HCT116 (cell line): ENCODE data around the gene RUNX1. TPM values are rescaled to one million over a fixed set of nuclear protein-coding genes. Genes with fewer than 3 reads are reported as not detected.

Experiments
- ATAC-seq: fragments of 200-7000 bp; cut with Tn5 transposase; 2 replicates; pipeline ENCODE4 v1.9.1; 2020; ENCODE audit warnings: mild to moderate bottlenecking, moderate library complexity
- BruUV-seq: library from RNA; stranded (reverse); fragments of 400-500 nt; replicated peaks from 2 replicates; lab custom pipeline; 2021; lab: Mats Ljungman, UMichigan
- CTCF ChIA-PET: fragments of 300-600 bp; sonication (Branson Sonifier 250); formaldehyde crosslinking; loops from one replicate; lab custom pipeline; 2021; ENCODE audit warnings: antibody characterized with exemption; lab: Charles Lee
- POLR2A ChIA-PET: fragments of 300-600, 350-600 bp; sonication (Branson Sonifier 250); formaldehyde crosslinking; loops from one replicate; lab custom pipeline; 2021; ENCODE audit warnings: antibody characterized with exemption; lab: Charles Lee
- RAD21 ChIA-PET, 2 experiments: fragments of 300-600 bp; sonication (Branson Sonifier 250); formaldehyde crosslinking; loops; one replicate each; lab custom pipeline; 2023; ENCODE audit warnings: low total read pairs in 2 of 2; ENCODE audit not compliant: uncharacterized antibody in 2 of 2, unreplicated experiment in 2 of 2, low non-redundant PET in 1 of 2; lab: Charles Lee
- DNase-seq: peaks from one replicate; pipeline ENCODE4 v3.0.0-alpha.2; 2010; ENCODE audit warnings: low read depth, low spot score
- H2AFZ ChIP-seq: fragments of 200-600 bp; shearing (Covaris generic), sonication (generic); 2 replicates; pipeline ENCODE4 v1.6.1; 2017; ENCODE audit warnings: low read depth, mixed run types, mixed read lengths, antibody characterized with exemption, low read length; ENCODE audit not compliant: poor library complexity, severe bottlenecking
- H3K27ac ChIP-seq: 2 replicates; pipeline ENCODE4 v1.5.1; 2012; ENCODE audit warnings: low read depth, low read length
- H3K27me3 ChIP-seq: fragments of 200-600 bp; sonication (generic); 2 replicates; pipeline ENCODE4 v1.6.1; 2016; ENCODE audit warnings: mixed run types, low read length, mixed read lengths; ENCODE audit not compliant: insufficient read depth
- H3K36me3 ChIP-seq, 2 experiments: fragments of 200-500 bp in 1 of 2; fragments of 200-600 bp in 1 of 2; sonication (Bioruptor generic) in 1 of 2; sonication (generic) in 1 of 2; 2 replicates each; pipeline versions ENCODE4 v1.5.1 to v1.6.1; 2014 to 2016; ENCODE audit warnings: low read length in 2 of 2, inconsistent platforms in 1 of 2, mixed read lengths in 1 of 2, mixed run types in 1 of 2; ENCODE audit not compliant: insufficient read depth in 2 of 2, control insufficient read depth in 1 of 2
- H3K4me1 ChIP-seq, 2 experiments: fragments of 200-600 bp in 1 of 2; sonication (generic) in 1 of 2; 2 replicates each; pipeline versions ENCODE4 v1.5.1 to v1.6.1; 2012 to 2017; ENCODE audit warnings: low read length in 2 of 2, inconsistent platforms in 1 of 2, mild to moderate bottlenecking in 1 of 2, mixed read lengths in 1 of 2, mixed run types in 1 of 2, moderate library complexity in 1 of 2; ENCODE audit not compliant: insufficient read depth in 2 of 2, control insufficient read depth in 1 of 2
- H3K4me2 ChIP-seq: fragments of 200-600 bp; sonication (generic); 2 replicates; pipeline ENCODE4 v1.6.1; 2017; ENCODE audit warnings: mixed run types, low read length, mixed read lengths
- H3K4me3 ChIP-seq, 2 experiments: fragments of 200-600 bp in 1 of 2; sonication (generic) in 1 of 2; replicated peaks in 1 of 2; 2 replicates each; pipeline ENCODE4 v1.5.1; 2011 to 2016; ENCODE audit warnings: low read length in 2 of 2, control low read depth in 1 of 2, low read depth in 1 of 2, mild to moderate bottlenecking in 1 of 2, mixed read lengths in 1 of 2, mixed run types in 1 of 2
- H3K79me2 ChIP-seq: fragments of 200-600 bp; sonication (generic); 2 replicates; pipeline ENCODE4 v1.6.1; 2017; ENCODE audit warnings: mild to moderate bottlenecking, mixed run types, low read length, moderate library complexity, mixed read lengths; ENCODE audit not compliant: insufficient read depth
- H3K9ac ChIP-seq: fragments of 200-600 bp; sonication (generic); 2 replicates; pipeline ENCODE4 v1.6.1; 2016; ENCODE audit warnings: low read length, mixed read lengths
- H3K9me2 ChIP-seq: fragments of 200-600 bp; sonication (generic), shearing (Covaris generic); 2 replicates; pipeline ENCODE4 v1.6.1; 2017; ENCODE audit warnings: mixed run types, mild to moderate bottlenecking, moderate library complexity; ENCODE audit not compliant: insufficient read depth
- H3K9me3 ChIP-seq, 2 experiments: fragments of 200-500 bp in 1 of 2; fragments of 200-600 bp in 1 of 2; sonication (Bioruptor generic) in 1 of 2; sonication (generic) in 1 of 2; 2 replicates each; pipeline ENCODE4 v1.6.1; 2014 to 2017; ENCODE audit warnings: low read length in 2 of 2, mixed read lengths in 2 of 2, inconsistent platforms in 1 of 2, low read depth in 1 of 2, mild to moderate bottlenecking in 1 of 2, mixed run types in 1 of 2, moderate library complexity in 1 of 2; ENCODE audit not compliant: control insufficient read depth in 1 of 2, insufficient read depth in 1 of 2
- H4K20me1 ChIP-seq: fragments of 200-600 bp; sonication (generic), shearing (Covaris generic); 2 replicates; pipeline ENCODE4 v1.6.1; 2017; ENCODE audit warnings: mixed run types, mild to moderate bottlenecking, moderate library complexity; ENCODE audit not compliant: insufficient read depth
- ATF3 ChIP-seq: IDR thresholded peaks from 2 replicates; pipeline ENCODE4 v1.6.1; 2012
- CBX3 ChIP-seq: IDR thresholded peaks from 2 replicates; pipeline ENCODE4 v1.6.1; 2012; ENCODE audit warnings: low read depth
- CEBPB ChIP-seq: IDR thresholded peaks from 2 replicates; pipeline ENCODE4 v1.6.1; 2012; ENCODE audit warnings: low read depth
- CTCF ChIP-seq, 3 experiments: fragments of 200-600 bp in 1 of 3; sonication (generic) in 1 of 3; IDR thresholded peaks in 2 of 3; conservative IDR thresholded peaks in 1 of 3; 2 replicates each; pipeline ENCODE4 v1.5.1; 2012 to 2017; ENCODE audit warnings: low read depth in 2 of 3, low read length in 2 of 3, antibody characterized with exemption in 1 of 3, borderline replicate concordance in 1 of 3, control low read depth in 1 of 3, mild to moderate bottlenecking in 1 of 3, mixed read lengths in 1 of 3, mixed run types in 1 of 3, moderate library complexity in 1 of 3; ENCODE audit not compliant: insufficient read depth in 1 of 3
- EGR1 ChIP-seq: IDR thresholded peaks from 2 replicates; pipeline ENCODE4 v1.6.1; 2012; ENCODE audit warnings: low read depth
- ELF1 ChIP-seq: IDR thresholded peaks from 2 replicates; pipeline ENCODE4 v1.6.1; 2012; ENCODE audit warnings: low read depth, borderline replicate concordance
- EZH2 ChIP-seq: fragments of 200-600 bp; sonication (generic); IDR thresholded peaks from 2 replicates; pipeline ENCODE4 v1.6.1; 2017; ENCODE audit warnings: antibody characterized with exemption, mixed run types
- EZH2phosphoT487 ChIP-seq: fragments of 200-600 bp; IDR thresholded peaks from 2 replicates; pipeline ENCODE4 v1.6.1; 2018; ENCODE audit warnings: antibody characterized with exemption, borderline replicate concordance
- FOSL1 ChIP-seq: IDR thresholded peaks from 2 replicates; pipeline ENCODE4 v1.6.1; 2012; ENCODE audit warnings: low read depth
- JUND ChIP-seq: IDR thresholded peaks from 2 replicates; pipeline ENCODE4 v1.6.1; 2012
- POLR2AphosphoS5 ChIP-seq: IDR thresholded peaks from 2 replicates; pipeline ENCODE4 v1.6.1; 2011; ENCODE audit warnings: mild to moderate bottlenecking, low read depth, low read length, moderate library complexity
- RAD21 ChIP-seq: IDR thresholded peaks from 2 replicates; pipeline ENCODE4 v1.6.1; 2012; ENCODE audit warnings: low read depth, mild to moderate bottlenecking
- REST ChIP-seq: IDR thresholded peaks from 2 replicates; pipeline ENCODE4 v1.6.1; 2012; ENCODE audit warnings: low read depth
- SIN3A ChIP-seq: IDR thresholded peaks from 2 replicates; pipeline ENCODE4 v1.6.1; 2012; ENCODE audit warnings: low read depth
- SP1 ChIP-seq: IDR thresholded peaks from 2 replicates; pipeline ENCODE4 v1.6.1; 2012; ENCODE audit warnings: low read depth
- SRF ChIP-seq: IDR thresholded peaks from 2 replicates; pipeline ENCODE4 v1.6.1; 2012; ENCODE audit warnings: low read depth
- TCF7L2 ChIP-seq: IDR thresholded peaks from 2 replicates; pipeline ENCODE4 v1.7.0; 2011; ENCODE audit warnings: borderline replicate concordance, inconsistent platforms; ENCODE audit not compliant: insufficient read depth, insufficient read length; ENCODE audit errors: extremely low read depth
- ZBTB33 ChIP-seq: IDR thresholded peaks from 2 replicates; pipeline ENCODE4 v1.6.1; 2011; ENCODE audit warnings: mild to moderate bottlenecking, low read length, moderate library complexity; ENCODE audit not compliant: insufficient replicate concordance; ENCODE audit errors: extremely low read depth
- ZFX ChIP-seq: fragments of 450-650 bp; IDR thresholded peaks from 2 replicates; pipeline ENCODE4 v1.6.1; 2017
- ZNF274 ChIP-seq: fragments of 200-500 bp; sonication (Bioruptor generic); IDR thresholded peaks from 2 replicates; pipeline ENCODE4 v1.6.1; 2014; ENCODE audit warnings: mild to moderate bottlenecking, low read depth, low read length, inconsistent platforms
- intact Hi-C: fragments of 100-400 bp; cut with micrococcal nuclease; formaldehyde crosslinking; loops from 2 replicates; pipeline ENCODE4 v1.10.0; 2022
- total RNA-seq: library from RNA; stranded (reverse); gene quantifications from one replicate; pipeline ENCODE4 v1.2.1, GENCODE V29; 2021; ENCODE audit not compliant: unreplicated experiment

RUNX1 gene
- total RNA-seq, 1 experiment from 2014 or later, result 33.5 TPM

- RAD21 ChIA-PET, result no interaction called here
- H3K79me2 ChIP-seq, result peaks cover 87% of the 10 kb centered on the region
- H3K4me1 ChIP-seq, result peaks cover 20 to 24% of the 10 kb centered on the region in 2 experiments
- POLR2A ChIA-PET, result no interaction called here
- H3K36me3 ChIP-seq, result peaks cover 8 to 37% of the 10 kb centered on the region in 2 experiments
- no TSS peak for BruUV-seq
- ATAC-seq (no peak), DNase-seq (no peak)
- no peak overlapping the region for H3K4me3 ChIP-seq
- intact Hi-C loops, result no loop called here
- no peak for TF ChIP-seq POLR2AphosphoS5
- no peak for TF ChIP-seq EGR1
- TF ChIP-seq ELF1, result no peak
- no peak for TF ChIP-seq SIN3A
- no peak for TF ChIP-seq CTCF (IDR thresholded peaks at IDR 0.05 in 2 of 3, conservative IDR thresholded peaks at IDR 0.05 in 1 of 3; ENCODE audit: borderline replicate concordance in 1 of 3, insufficient read depth in 1 of 3, low read depth in 2 of 3, low read length in 2 of 3)
- no peak for TF ChIP-seq ZBTB33
- no peak for TF ChIP-seq FOSL1
- no peak for TF ChIP-seq CEBPB
- TF ChIP-seq SRF, result no peak
- TF ChIP-seq ZFX, result no peak
- TF ChIP-seq TCF7L2, result no peak
- no peak for TF ChIP-seq EZH2phosphoT487
- no peak for TF ChIP-seq JUND
- TF ChIP-seq EZH2, result no peak
- TF ChIP-seq CBX3, result no peak
- no peak for TF ChIP-seq RAD21
- no peak for TF ChIP-seq REST
- no peak for TF ChIP-seq ATF3
- TF ChIP-seq SP1, result no peak
- no peak for TF ChIP-seq ZNF274
- H2AFZ ChIP-seq, result no peak overlapping the region
- H3K27me3 ChIP-seq, result no peaks in the 10 kb centered on the region
- H3K27ac ChIP-seq, result no peak overlapping the region
- no peaks in the 10 kb centered on the region for H3K9me2 ChIP-seq
- H4K20me1 ChIP-seq, result peaks cover 3% of the 10 kb centered on the region; the same call in 1 of the 2 replicates
- CTCF ChIA-PET, result no interaction called here
- H3K4me2 ChIP-seq, result no peak overlapping the region
- no peak overlapping the region for H3K9ac ChIP-seq
- H3K9me3 ChIP-seq, result no peaks in the 10 kb centered on the region
Observed at GRCh38 chr21:34875830-34876229, 173.3 kb downstream of the RUNX1 start.
